Nucleus accumbens (tissue), 56 donors: ENCODE data around the gene PIAS2.

Experiments
- DNase-seq, 56 donors: peaks; one replicate each; lab custom pipeline; 2025; lab: John Stamatoyannopoulos, UW

PIAS2 gene

GRCh38 chr18:46768166-46768921, 149.0 kb downstream of the PIAS2 start:
- no peak for DNase-seq

DNA sequence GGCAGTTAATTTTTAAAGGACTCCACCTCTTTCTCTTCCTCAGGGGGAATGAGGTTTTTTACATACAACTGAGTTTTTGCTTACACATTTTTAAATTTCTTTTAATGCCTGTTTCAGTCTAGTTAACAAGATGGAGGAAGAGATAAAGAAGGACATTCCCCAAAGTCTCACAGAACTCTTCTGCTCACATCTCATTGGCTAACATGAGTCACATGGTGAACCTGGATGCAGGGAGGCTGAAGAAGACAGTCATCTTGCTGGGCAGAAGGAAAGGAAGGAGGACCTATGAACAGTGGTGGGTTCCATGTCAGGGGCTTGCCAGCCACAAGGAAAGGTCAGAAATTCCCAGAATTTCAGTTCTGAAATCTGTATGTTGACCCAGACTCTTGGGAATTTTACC, 150.1 kb downstream of the PIAS2 start:
- DNase-seq = no peak

DNA sequence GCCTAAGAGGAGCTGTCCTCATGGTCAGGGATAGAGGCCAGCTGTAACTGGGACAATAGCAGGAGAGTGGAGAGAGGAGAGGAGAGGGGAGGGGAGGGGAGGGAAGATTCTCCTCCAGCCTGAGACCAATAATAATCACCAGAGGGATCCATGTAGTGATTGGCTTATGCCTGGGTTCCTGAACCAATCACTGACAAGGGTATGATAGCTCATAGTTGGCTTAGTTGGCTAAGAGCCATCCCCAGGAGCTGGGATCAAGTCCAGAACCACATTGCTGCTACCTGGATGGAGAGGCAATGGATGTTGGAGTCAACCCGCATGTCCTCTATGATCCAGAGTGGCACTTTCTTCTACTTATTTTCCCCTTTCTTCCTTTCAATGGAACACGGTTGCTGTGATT, 152.7 kb downstream of the PIAS2 start:
- no peak for DNase-seq

- no peak for DNase-seq
Observed at GRCh38 chr18:46761059-46761769, 156.1 kb downstream of the PIAS2 start.

DNA sequence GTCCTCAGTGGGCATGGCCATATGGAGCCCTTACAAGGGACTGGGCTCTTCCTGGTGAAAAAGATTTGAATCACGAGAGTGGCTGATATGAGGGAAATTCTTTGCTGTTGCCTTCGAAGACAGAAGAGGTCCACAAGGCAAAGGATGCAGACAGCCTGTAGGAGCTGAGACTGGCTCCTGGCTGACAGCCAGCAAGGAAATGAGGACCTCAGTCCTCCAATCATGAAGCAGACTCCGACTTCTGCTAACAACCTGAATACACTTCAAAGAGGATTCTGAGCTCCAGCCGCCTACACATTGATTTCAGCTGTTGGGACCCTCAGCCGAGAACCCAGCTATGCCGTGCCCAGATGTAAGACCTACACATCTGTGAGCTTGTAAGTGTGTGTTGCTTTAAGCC, 157.4 kb downstream of the PIAS2 start:
- no peak for DNase-seq

DNA sequence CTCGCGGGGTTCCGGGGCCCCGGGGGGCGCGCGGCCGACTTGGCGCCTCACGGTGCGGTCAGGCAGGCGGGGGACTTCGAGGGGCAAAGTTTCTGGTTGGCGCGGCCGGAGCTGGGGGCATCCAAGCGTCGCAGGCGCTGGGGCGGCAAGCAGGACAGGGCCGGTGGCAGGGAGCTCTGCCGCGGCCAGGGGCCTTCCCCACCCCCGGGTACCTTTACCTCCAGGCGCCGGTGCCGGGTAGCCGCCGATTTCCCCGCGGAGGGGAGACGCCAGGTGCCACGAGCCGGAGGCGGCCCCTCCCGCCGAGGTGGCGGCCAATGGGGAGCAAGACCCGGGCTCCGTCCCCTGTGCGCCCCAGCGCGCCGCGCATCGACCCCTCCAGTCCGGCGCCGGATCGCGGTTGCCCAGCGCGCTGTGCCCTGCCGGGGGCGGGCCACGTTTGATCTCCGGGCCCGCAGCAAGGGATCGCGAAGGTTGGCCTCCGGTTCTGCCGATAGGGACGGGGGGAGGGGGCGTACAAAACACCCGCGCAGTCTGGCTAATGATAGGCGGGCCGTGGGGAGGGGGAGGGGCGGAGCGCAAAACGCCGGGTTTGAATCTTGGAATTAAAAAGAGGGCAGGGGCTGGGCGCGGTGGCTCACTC, 160.6 kb downstream of the PIAS2 start, which contains the start of gene ST8SIA5:
Gene ST8SIA5 (minus strand): TSS at position 495 of the 643 bp plus-strand sequence. CDS start 545 bp downstream, outside the sequence.
- peak in 4 of 56 donors; percentile 14 to 45 (median 16) for DNase-seq

GRCh38 chr18:46756025-46756558, 161.2 kb downstream of the PIAS2 start:
- DNase-seq = peak in 1 of 56 donors; percentile 8

- no peak for DNase-seq
Observed at GRCh38 chr18:46755315-46756024, 161.8 kb downstream of the PIAS2 start.

- no peak for DNase-seq
Observed at GRCh38 chr18:46754661-46755292, 162.5 kb downstream of the PIAS2 start.

GRCh38 chr18:46754188-46754587, 163.1 kb downstream of the PIAS2 start:
- DNase-seq = no peak
